C4-2B (cell line): ENCODE results near the gene ENKD1.

ENCODE experiments used
- H3K27ac ChIP-seq: fragments of 450-650 bp; 2 replicates; pipeline ENCODE4 v1.5.1; 2017
- ZFX ChIP-seq: fragments of 450-650 bp; IDR thresholded peaks from 2 replicates; pipeline ENCODE4 v1.6.1; 2017
- TF ChIP-seq, protein P1 (sequence below): fragments of 450-650 bp; conservative IDR thresholded peaks from 2 replicates; pipeline ENCODE4 v1.5.1; 2017; ENCODE audit warnings: mild to moderate bottlenecking

ENKD1 gene

DNA sequence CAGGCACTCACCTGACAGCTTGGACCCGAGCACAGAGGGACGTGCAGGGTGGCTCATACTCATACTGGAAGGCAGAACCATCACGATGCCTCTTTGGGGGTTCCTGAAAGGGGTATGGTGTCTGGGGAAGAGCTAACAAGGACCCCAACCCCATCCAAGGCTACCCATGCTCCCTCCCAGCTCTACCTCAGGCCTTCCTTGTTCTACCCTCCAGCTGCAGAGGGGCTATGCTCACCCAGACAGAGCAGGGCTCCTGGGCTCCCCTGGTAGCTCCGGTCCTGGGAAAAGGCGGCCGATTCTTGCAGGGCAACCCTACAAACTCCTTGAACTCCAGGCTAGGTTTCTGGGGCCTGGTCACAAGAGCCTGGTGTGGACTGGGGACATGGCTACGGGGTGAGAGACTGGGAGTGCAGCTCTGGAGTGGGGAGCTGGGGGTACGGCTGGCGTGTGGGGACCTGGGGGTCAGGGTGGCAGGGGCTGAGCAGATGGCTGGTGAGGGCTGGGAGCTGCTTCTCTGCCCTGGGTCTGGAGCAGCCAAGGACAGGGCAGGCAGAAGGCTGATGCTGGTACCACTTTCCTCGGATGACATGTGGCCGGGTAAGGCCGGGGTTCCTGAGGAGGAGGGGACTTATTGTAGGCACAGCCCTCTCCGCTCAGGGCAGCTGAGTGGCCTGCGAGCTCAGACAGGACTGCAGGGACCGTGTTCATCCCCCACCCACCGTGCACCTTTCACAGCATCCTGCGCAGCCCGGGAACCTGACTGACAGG, 8.6 kb downstream of the ENKD1 start:
- TF ChIP-seq, protein P1, sequence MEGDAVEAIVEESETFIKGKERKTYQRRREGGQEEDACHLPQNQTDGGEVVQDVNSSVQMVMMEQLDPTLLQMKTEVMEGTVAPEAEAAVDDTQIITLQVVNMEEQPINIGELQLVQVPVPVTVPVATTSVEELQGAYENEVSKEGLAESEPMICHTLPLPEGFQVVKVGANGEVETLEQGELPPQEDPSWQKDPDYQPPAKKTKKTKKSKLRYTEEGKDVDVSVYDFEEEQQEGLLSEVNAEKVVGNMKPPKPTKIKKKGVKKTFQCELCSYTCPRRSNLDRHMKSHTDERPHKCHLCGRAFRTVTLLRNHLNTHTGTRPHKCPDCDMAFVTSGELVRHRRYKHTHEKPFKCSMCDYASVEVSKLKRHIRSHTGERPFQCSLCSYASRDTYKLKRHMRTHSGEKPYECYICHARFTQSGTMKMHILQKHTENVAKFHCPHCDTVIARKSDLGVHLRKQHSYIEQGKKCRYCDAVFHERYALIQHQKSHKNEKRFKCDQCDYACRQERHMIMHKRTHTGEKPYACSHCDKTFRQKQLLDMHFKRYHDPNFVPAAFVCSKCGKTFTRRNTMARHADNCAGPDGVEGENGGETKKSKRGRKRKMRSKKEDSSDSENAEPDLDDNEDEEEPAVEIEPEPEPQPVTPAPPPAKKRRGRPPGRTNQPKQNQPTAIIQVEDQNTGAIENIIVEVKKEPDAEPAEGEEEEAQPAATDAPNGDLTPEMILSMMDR: no peak
- no peak for TF ChIP-seq ZFX
- no peak overlapping the region for H3K27ac ChIP-seq

DNA sequence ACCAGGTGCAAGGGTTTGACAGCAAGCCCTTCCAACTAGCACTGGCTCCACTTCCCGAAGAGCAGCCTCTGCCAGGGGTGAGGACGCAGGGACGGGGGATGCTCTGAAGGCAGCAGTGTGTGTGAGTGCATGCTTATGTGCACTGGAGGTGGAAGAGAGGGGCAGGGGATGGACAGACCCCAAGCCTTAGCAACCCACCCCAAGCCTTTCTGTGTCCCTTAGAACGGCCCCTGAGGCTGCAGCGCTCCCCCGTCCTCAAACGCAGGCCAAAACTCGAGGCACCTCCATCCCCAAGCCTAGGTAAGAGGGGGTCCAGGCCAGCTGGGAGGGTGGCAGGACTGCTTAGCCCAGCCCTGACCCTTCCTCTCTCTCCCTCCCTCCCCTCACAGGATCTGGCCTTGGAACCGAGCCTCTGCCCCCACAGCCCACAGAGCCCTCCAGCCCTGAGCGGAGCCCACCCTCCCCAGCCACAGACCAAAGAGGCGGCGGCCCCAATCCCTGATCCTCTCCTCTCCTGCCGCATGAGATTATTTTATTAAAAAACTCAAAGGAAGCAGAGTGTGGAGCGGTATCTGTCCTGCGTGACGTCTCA, 9.4 kb downstream of the ENKD1 start:
- TF ChIP-seq ZFX: no peak
- TF ChIP-seq, protein P1: no peak
- no peak overlapping the region for H3K27ac ChIP-seq

GRCh38 chr16:67656344-67657016, 10.1 kb downstream of the ENKD1 start:
- H3K27ac ChIP-seq: no peak overlapping the region
- TF ChIP-seq, protein P1: no peak

- no peak for TF ChIP-seq ZFX
- TF ChIP-seq, protein P1: no peak
- no peak overlapping the region for H3K27ac ChIP-seq
Observed at GRCh38 chr16:67655363-67655762, 11.2 kb downstream of the ENKD1 start.

DNA sequence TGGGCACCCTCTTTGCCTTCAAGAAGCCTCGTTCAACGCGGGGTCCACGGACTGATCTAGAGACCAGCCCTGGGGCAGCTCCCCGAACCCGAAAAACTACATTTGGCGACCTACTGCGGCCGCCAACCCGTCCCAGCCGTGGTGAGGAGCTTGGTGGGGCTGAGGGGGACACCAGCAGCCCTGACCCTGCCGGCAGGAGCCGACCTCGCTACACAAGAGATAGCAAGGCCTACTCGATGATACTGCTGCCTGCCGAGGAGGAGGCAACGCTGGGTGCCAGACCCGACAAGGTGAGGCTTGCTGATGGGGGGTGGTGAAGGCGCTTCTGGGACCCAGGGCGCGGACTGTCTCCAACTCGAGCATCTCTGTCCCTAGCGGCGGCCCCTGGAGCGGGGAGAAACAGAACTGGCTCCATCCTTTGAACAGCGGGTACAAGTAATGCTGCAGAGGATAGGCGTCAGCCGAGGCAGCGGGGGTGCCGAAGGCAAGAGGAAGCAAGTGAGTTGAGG, 12.1 kb downstream of the ENKD1 start:
- H3K27ac ChIP-seq: no peak overlapping the region
- TF ChIP-seq ZFX: no peak
- TF ChIP-seq, protein P1: no peak

DNA sequence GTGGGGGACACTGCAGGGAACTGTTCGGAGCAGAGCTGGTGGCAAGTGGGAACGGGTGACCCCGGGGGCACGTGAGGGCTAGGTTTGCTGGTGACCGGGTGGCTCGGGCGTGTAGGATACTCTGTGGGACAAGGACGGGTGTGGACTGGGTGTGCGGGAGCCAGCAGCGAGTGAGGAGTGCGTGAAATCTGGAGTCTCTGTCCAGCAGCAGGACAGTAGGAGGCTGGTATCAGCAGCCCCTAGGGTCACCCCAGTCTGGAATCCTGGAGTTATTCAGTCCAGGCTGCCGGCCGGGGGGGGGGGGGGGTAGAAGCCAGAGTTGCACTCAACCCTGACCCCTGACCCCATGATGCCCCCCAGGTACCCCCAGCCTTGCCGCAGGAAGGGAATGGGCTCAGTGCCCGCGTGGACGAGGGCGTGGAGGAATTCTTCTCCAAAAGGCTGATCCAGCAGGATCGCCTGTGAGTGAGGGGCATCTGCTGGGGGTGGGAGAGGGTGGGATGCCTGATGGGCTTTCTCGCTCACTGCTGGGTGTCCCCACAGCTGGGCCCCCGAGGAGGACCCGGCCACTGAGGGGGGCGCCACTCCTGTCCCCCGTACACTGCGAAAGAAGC, 12.7 kb downstream of the ENKD1 start:
- TF ChIP-seq, protein P1: no peak
- no peak for TF ChIP-seq ZFX
- H3K27ac ChIP-seq: peak overlapping the region; percentile 31; the same call in 1 of the 2 replicates
